NCI-H1048 (cell line): Measurements from ENCODE around the gene DDAH2.
A peak's percentile ranks its signal among the peaks of the same experiment; 100 is the strongest.

ENCODE experiments used
- DNase-seq: peaks from one replicate; lab custom pipeline; 2025; lab: John Stamatoyannopoulos, UW

Gene DDAH2

GRCh38 chr6:31761343-31761742 is 32.2 kb upstream of the DDAH2 start:
- no peak for DNase-seq

GRCh38 chr6:31760790-31761189 is 31.7 kb upstream of the DDAH2 start:
- DNase-seq, result no peak

GRCh38 chr6:31758281-31758680 is 29.2 kb upstream of the DDAH2 start:
- no peak for DNase-seq

GRCh38 chr6:31752739-31753319 is 23.7 kb upstream of the DDAH2 start:
- no peak for DNase-seq

GRCh38 chr6:31750411-31751022 is 21.4 kb upstream of the DDAH2 start:
- DNase-seq, result no peak

GRCh38 chr6:31749301-31750036 is 20.4 kb upstream of the DDAH2 start:
- DNase-seq, result no peak

- DNase-seq, result no peak
Measured at GRCh38 chr6:31744422-31744821, 15.3 kb upstream of the DDAH2 start.

- DNase-seq, result no peak
Measured at GRCh38 chr6:31742894-31743293, 13.8 kb upstream of the DDAH2 start.

GRCh38 chr6:31741815-31742214 is 12.7 kb upstream of the DDAH2 start:
- no peak for DNase-seq

- DNase-seq, result no peak
Measured at GRCh38 chr6:31740397-31741223, 11.5 kb upstream of the DDAH2 start.

GRCh38 chr6:31739639-31740396 is 10.7 kb upstream of the DDAH2 start, which contains the start of gene MSH5:
TSS of gene MSH5 (plus strand) at chr6:31740005. CDS start at chr6:31740467, 462 bp downstream.
- peak; percentile 98 for DNase-seq

GRCh38 chr6:31737991-31738979 is 9.2 kb upstream of the DDAH2 start:
- DNase-seq, result no peak

GRCh38 chr6:31737315-31737990 is 8.4 kb upstream of the DDAH2 start:
- no peak for DNase-seq

- DNase-seq, result no peak
Measured at GRCh38 chr6:31736768-31737314, 7.7 kb upstream of the DDAH2 start.

- peak; percentile 63 for DNase-seq
Measured at GRCh38 chr6:31736021-31736767, 7.1 kb upstream of the DDAH2 start, which contains the start of gene CLIC1. TSS of gene CLIC1 (minus strand) at chr6:31736530. CDS start at chr6:31736300, 230 bp downstream.

GRCh38 chr6:31734821-31735406 is 5.8 kb upstream of the DDAH2 start:
- DNase-seq, result no peak

- DNase-seq, result no peak
Measured at GRCh38 chr6:31734247-31734820, 5.2 kb upstream of the DDAH2 start.

- DNase-seq, result no peak
Measured at GRCh38 chr6:31733734-31734133, 4.6 kb upstream of the DDAH2 start.
